Nephron (organoid): Measurements from ENCODE around the gene MED25.

Experiments
- H3K27ac Mint-ChIP-seq, 3 experiments: 2 replicates each; pipeline ENCODE4 v1.8.0; 2020; ENCODE audit warnings: mixed read lengths in 3 of 3, mild to moderate bottlenecking in 2 of 3, moderate library complexity in 1 of 3
- H3K27me3 Mint-ChIP-seq: 2 replicates; pipeline ENCODE4 v1.8.0; 2021; ENCODE audit warnings: low read depth, mild to moderate bottlenecking, moderate library complexity, mixed read lengths
- H3K36me3 Mint-ChIP-seq: 2 replicates; pipeline ENCODE4 v1.8.0; 2020; ENCODE audit warnings: low read depth, mixed read lengths
- H3K4me1 Mint-ChIP-seq: 2 replicates; pipeline ENCODE4 v1.8.0; 2020; ENCODE audit warnings: mixed read lengths
- H3K4me3 Mint-ChIP-seq, 3 experiments: 2 replicates each; pipeline ENCODE4 v1.8.0; 2020; ENCODE audit warnings: mild to moderate bottlenecking in 3 of 3, mixed read lengths in 3 of 3, moderate library complexity in 2 of 3
- H3K9me3 Mint-ChIP-seq: 2 replicates; pipeline ENCODE4 v1.8.0; 2020; ENCODE audit warnings: mixed read lengths
- CTCF ChIP-seq, 3 experiments: fragments of 200-600 bp; sonication (generic); IDR thresholded peaks; one replicate each; pipeline ENCODE4 v1.5.0; 2021; ENCODE audit warnings: antibody characterized with exemption in 3 of 3; ENCODE audit not compliant: unreplicated experiment in 3 of 3

The MED25 gene

GRCh38 chr19:49799271-49799797, 18.8 kb upstream of the MED25 start:
- H3K4me3 Mint-ChIP-seq, result no peak overlapping the region
- no peaks in the 10 kb centered on the region for H3K27me3 Mint-ChIP-seq
- H3K27ac Mint-ChIP-seq, result no peak overlapping the region
- no peak for TF ChIP-seq CTCF (IDR thresholded peaks at IDR 0.05; ENCODE audit: unreplicated experiment in 3 of 3)
- peaks cover 13% of the 10 kb centered on the region for H3K4me1 Mint-ChIP-seq
- peaks cover 54% of the 10 kb centered on the region for H3K36me3 Mint-ChIP-seq
- no peaks in the 10 kb centered on the region for H3K9me3 Mint-ChIP-seq

GRCh38 chr19:49799798-49800376, 18.2 kb upstream of the MED25 start:
- no peaks in the 10 kb centered on the region for H3K9me3 Mint-ChIP-seq
- H3K27ac Mint-ChIP-seq, result no peak overlapping the region
- TF ChIP-seq CTCF (IDR thresholded peaks at IDR 0.05; ENCODE audit: unreplicated experiment in 3 of 3), result no peak
- H3K4me3 Mint-ChIP-seq, result no peak overlapping the region
- H3K27me3 Mint-ChIP-seq, result no peaks in the 10 kb centered on the region
- H3K4me1 Mint-ChIP-seq, result peaks cover 13% of the 10 kb centered on the region
- H3K36me3 Mint-ChIP-seq, result peaks cover 49% of the 10 kb centered on the region

GRCh38 chr19:49800771-49801170, 17.3 kb upstream of the MED25 start:
- no peak for TF ChIP-seq CTCF (IDR thresholded peaks at IDR 0.05; ENCODE audit: unreplicated experiment in 3 of 3)
- Mint-ChIP-seq H3K27me3 (no peaks in the 10 kb centered on the region), H3K4me1 (peaks cover 13% of the 10 kb centered on the region)

GRCh38 chr19:49801401-49801888, 16.6 kb upstream of the MED25 start:
- TF ChIP-seq CTCF (IDR thresholded peaks at IDR 0.05; ENCODE audit: unreplicated experiment in 3 of 3), result no peak
- Mint-ChIP-seq H3K27me3 (no peaks in the 10 kb centered on the region), H3K4me1 (peaks cover 17% of the 10 kb centered on the region), H3K36me3 (peaks cover 47% of the 10 kb centered on the region), H3K9me3 (no peaks in the 10 kb centered on the region), H3K27ac (no peak overlapping the region), H3K4me3 (peak overlapping the region in 2 of 3 experiments; percentile 28 to 50)

More at GRCh38 chr19:49800771-49801170, 17.3 kb upstream of the MED25 start:
- Mint-ChIP-seq H3K4me3 (peak overlapping the region; percentile 51 to 55 (median 54)), H3K27ac (no peak overlapping the region), H3K9me3 (no peaks in the 10 kb centered on the region), H3K36me3 (peaks cover 44% of the 10 kb centered on the region)

- Mint-ChIP-seq H3K36me3 (peaks cover 42% of the 10 kb centered on the region), H3K9me3 (no peaks in the 10 kb centered on the region), H3K27me3 (no peaks in the 10 kb centered on the region), H3K4me1 (peaks cover 18% of the 10 kb centered on the region), H3K27ac (peak overlapping the region; percentile 74 to 89 (median 80)), H3K4me3 (peak overlapping the region; percentile 75 to 82 (median 82))
- peak; percentile 18 to 34 (median 27) for TF ChIP-seq CTCF (IDR thresholded peaks at IDR 0.05; ENCODE audit: unreplicated experiment in 3 of 3)
Observed at GRCh38 chr19:49801966-49802661, 16.0 kb upstream of the MED25 start.
